ENCODE measurements around the gene PIGP. TPM values are rescaled to one million over a fixed set of nuclear protein-coding genes. Genes with fewer than 3 reads are reported as not detected.
"Not testable (repeated sequence)": the region's sequence is repeated elsewhere in the genome, so short reads cannot be mapped to it uniquely, and the experiment has no call there.

Gene PIGP
- total RNA-seq, 1 donor from 2014 or later = 14.3 TPM

DNA sequence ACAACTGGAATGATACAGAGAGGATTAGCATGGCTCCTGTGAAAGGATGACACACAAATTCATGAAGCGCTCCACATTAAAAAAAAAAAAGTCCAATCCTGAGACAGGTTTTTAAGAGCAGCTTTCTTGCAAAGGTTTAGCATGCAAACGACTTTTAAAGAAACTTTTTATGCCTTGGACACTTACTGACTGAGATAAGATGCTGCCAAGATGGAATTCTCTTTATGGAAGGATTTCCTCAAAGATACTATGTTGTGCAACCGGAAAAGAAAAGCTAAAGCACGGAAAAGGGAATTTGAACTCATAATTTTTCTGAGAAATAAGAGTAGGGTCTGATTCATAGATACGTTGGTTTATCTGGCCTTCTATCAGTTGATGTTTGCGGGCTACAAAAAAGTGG lies 27.3 kb downstream of the PIGP start:
- intact Hi-C loops (cut with micrococcal nuclease) = no loop called here

DNA sequence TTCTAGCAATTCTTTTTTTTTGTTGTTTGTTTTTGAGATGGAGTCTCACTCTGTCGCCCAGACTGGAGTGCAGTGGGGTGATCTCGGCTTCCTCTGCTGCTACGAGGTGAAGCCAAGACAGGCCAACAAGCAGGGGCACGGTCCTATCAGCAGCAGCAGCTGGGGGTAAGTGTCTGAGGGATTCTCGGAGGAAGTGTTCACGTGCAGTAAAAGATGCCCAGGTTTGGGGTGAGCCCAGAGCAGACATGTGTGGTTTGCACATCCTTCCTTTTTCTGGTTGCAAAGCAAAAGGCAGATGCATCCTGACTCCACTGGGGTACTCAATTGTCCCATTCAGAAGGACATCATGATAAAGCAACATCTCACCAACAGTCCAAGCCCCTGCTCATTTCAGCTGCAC lies 27.7 kb downstream of the PIGP start:
- intact Hi-C loops (cut with micrococcal nuclease) = no loop called here

DNA sequence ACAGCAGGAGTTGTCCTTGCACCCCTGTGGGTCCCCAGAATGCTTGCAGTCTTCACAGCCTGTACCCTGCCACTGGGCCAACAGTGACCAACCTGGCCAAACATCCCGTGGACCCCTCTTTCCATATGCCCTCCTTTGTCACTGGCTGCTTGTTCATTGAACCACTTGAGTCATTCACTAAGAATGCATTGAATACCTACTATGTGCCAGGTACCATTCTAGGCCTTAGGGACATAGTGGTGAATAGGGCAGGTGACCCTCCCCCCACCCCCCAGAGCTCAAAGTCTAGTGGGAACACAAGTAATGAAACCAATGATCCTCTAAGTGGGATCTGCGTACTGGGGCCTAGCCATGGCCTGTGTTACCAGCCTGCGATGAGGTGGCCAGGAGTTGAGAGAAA lies 28.2 kb downstream of the PIGP start:
- intact Hi-C loops (cut with micrococcal nuclease) = no loop called here

GRCh38 chr21:37043818-37044217 lies 29.1 kb downstream of the PIGP start:
- intact Hi-C loops (cut with micrococcal nuclease) = no loop called here

DNA sequence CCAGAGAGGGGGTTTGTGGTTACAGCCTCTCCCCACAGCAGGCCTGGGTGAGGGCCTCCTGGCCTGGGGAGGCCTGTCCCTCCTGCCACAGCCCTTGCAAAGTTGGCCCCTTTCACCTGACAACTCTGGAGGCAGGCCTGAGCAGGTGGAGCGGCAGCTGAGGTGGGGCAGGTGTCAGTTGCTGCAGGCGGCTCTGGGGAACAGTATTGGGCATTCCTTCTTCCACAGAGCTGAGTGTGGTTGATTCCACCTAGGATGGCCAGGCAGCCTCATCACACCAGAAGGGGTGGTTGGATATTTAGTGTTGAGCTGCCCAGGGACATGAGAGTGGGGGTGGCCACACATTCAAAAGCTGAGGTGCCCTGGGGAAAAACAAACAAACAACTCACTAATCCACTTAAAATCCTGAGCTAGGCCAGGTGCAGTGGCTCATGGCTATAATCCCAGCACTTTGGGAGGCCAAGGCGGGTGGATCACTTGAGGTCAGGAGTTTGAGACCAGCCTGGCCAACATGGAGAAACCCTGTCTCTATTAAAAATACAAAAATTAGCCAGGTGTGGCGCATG lies 31.1 kb downstream of the PIGP start:
- intact Hi-C loops (cut with micrococcal nuclease) = no loop called here

DNA sequence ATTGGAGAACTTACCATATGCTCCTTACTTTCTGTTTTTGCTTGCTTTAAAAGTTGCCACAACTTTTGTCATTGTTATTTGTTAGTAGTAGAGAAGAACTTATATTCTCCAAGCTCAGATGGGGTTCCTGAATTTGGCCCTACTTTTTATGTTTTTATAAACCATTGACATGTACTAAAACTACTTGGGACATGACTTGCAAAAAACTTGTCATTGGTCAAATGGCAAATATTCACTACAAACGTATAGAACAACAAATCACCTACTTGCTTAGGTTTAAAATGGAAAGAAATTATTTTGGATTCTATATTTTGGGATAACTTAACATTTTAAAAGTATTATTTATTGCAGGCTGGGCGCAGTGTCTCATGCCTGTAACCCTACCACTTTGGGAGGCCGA lies 32.7 kb downstream of the PIGP start:
- intact Hi-C loops (cut with micrococcal nuclease) = no loop called here

DNA sequence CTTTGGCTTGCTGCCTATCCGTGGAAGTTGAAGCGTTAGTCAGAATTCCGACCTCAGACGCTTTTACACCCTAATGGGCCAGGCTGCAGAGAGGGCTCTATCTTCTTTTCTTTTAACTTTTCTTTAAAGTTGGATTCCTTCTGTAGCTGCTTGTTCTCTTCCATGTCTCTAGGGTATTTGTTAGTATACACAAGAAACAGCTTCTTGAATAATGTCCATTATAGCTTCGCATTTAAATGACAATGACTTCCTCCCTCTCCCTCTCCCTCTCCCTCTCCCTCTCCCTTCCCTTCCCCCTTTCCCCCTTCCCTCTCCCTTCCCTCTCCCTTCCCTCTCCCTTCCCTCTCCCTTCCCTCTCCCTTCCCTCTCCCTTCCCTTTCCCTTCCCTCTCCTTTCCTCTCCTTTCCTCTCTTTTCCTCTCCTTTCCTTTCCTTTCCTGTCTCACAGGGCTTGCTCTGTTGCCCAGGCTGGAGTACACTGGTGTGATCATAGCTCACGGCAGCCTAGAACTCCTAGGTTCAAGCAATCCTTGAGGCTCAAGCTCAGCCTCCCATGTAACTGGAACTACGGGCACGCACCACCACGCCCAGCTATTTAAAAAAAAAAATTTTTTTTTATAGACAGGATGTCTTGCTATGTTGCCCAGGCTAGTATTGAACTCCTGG lies 33.3 kb downstream of the PIGP start:
- intact Hi-C loops (cut with micrococcal nuclease) = no loop called here

DNA sequence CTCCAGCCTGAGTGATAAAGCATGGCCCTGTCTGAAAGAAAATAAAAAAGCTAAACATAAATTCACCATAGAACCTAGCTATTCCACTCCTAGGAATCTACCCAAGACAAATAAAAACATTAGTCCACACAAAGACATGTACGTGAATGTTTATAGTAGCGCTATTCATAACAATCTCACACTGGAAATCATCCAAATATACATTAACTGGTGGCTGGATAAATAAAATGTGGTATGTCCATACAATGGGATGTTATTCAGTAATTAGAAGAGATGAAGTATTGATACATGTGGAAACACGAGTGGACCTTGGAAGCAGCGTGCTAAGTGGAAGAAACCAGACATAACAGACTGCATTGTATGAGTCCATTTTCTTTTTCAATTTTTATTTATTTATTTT lies 36.7 kb downstream of the PIGP start:
- intact Hi-C loops (cut with micrococcal nuclease) = no loop called here

GRCh38 chr21:37034394-37034793 lies 38.5 kb downstream of the PIGP start:
- intact Hi-C loops (cut with micrococcal nuclease) = not testable (repeated sequence)

DNA sequence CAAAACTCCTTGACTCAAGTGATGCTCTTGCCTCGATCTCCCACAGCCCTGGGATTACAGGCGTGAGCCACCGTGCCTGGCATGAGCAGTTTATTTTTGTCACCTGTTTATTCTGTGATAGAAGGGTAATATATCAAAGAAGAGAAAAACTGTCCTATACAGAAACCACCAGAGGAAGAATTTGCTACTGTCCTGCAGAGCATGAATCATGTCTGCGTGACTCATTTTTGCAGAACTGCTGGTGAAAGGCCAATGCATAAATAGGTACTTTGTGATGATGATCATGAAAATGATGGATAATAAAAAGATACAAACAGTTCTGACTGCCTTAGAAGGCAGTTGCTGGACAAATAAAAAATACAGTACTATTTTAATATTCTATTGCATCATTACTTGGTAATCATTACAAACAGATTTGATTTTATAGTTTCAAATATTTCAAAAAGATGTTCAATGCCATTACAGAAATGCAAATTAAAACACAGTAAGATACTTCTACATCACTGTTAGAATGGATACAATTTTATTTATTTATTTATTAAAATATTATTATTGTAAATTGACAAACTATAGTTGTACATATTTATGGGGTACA lies 39.9 kb downstream of the PIGP start:
- intact Hi-C loops (cut with micrococcal nuclease) = no loop called here

DNA sequence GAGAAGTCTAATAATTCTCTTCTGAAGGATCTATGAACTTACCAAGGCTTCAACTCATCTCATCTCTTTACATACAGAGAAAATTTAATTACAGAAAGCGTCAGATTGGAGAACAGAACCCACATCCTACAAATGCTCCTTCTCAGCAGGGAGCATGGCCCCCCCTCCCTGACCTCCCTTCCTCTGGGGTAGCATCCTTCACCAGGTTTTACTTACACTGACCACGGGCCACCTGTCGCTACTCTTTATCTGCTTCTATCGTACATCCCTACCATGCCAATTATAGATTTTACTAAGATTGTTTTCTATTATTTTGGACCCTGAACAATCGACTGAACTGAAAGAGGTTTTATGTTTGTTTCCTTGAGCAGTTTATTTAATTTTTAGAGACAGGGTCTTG lies 40.6 kb downstream of the PIGP start:
- intact Hi-C loops (cut with micrococcal nuclease) = no loop called here

- intact Hi-C loops (cut with micrococcal nuclease) = no loop called here
Observed at GRCh38 chr21:37030864-37031263, 42.0 kb downstream of the PIGP start.

- intact Hi-C loops (cut with micrococcal nuclease) = no loop called here
Observed at GRCh38 chr21:37028570-37028969, 44.3 kb downstream of the PIGP start.

DNA sequence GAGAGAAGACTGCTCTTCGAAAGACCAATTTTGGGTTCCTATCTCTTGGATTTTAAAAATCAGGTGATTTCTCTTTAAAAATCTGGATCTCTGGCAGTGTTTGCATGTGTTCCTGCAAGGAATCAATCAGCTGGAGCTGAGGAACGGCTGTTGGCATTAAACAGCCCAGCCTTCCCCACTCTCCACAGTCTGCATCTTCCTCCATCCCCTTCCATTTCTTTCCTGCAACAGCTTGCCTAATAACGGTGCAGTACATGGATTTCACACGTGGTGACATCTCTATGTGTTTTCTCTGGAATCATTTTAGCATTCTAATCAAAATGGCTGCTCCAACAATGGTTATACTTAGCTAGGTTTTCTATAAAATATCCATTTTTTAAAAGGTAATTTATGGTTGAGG lies 46.4 kb downstream of the PIGP start:
- intact Hi-C loops (cut with micrococcal nuclease) = no loop called here

- intact Hi-C loops (cut with micrococcal nuclease) = no loop called here
Observed at GRCh38 chr21:37017951-37018679, 54.8 kb downstream of the PIGP start.

Other genes starting within 250 kb of the PIGP start
- gene HLCS, start 106.4 kb downstream of the PIGP start, total RNA-seq = 16.4 and 19.4 TPM in 2 replicates
- gene RIPPLY3, start 66.4 kb downstream of the PIGP start, total RNA-seq = 0.09 TPM in 1 of 2 replicates, not detected in the other
- gene TTC3, start 183 bp upstream of the PIGP start, total RNA-seq = 57.2 and 61.0 TPM in 2 replicates
- gene VPS26C, start 194.3 kb upstream of the PIGP start, total RNA-seq = 72.6 and 75.1 TPM in 2 replicates